Activated CD4-positive, alpha-beta T cell treated with anti-CD3 and anti-CD28 coated beads, Interleukin-2, amount 10 ng/mL, durations not matched to agents 24 days and 14 days (primary cell): ENCODE measurements around the gene CCDC191. TPM values are rescaled to one million over a fixed set of nuclear protein-coding genes. Genes with fewer than 3 reads are reported as not detected.

Source experiments
- DNase-seq: peaks from one replicate; pipeline ENCODE4 v3.0.0; 2022
- H3K27ac Mint-ChIP-seq: one replicate; pipeline ENCODE4 v1.8.0; 2022; ENCODE audit warnings: mild to moderate bottlenecking, mixed read lengths
- H3K27me3 Mint-ChIP-seq: one replicate; pipeline ENCODE4 v1.8.0; 2022; ENCODE audit warnings: mixed read lengths
- H3K36me3 Mint-ChIP-seq: one replicate; pipeline ENCODE4 v1.8.0; 2022; ENCODE audit warnings: low read depth, mild to moderate bottlenecking, mixed read lengths
- H3K4me1 Mint-ChIP-seq: one replicate; pipeline ENCODE4 v1.8.0; 2021; ENCODE audit warnings: mixed read lengths
- H3K4me3 Mint-ChIP-seq: one replicate; pipeline ENCODE4 v1.8.0; 2022; ENCODE audit warnings: mild to moderate bottlenecking, moderate library complexity, mixed read lengths
- H3K9me3 Mint-ChIP-seq: one replicate; pipeline ENCODE4 v1.8.0; 2021; ENCODE audit warnings: mixed read lengths
- intact Hi-C: fragments of 100-400 bp; cut with micrococcal nuclease; formaldehyde crosslinking; loops from one replicate; pipeline ENCODE4 v1.15.1; 2023
- total RNA-seq: library from RNA; stranded (reverse); gene quantifications from 2 replicates; pipeline ENCODE4 v1.2.3, GENCODE V29; 2022

Gene CCDC191
- total RNA-seq, 1 donor from 2014 or later, result 1.7 TPM

GRCh38 chr3:113979916-113980315 lies 76.4 kb downstream of the CCDC191 start:
- Mint-ChIP-seq H3K9me3 (peaks cover under 1% of the 10 kb centered on the region), H3K27me3 (no peaks in the 10 kb centered on the region), H3K4me1 (no peaks in the 10 kb centered on the region), H3K4me3 (no peak overlapping the region), H3K27ac (no peak overlapping the region), H3K36me3 (no peaks in the 10 kb centered on the region)
- intact Hi-C loops, result no loop called here
- no peak for DNase-seq

DNA sequence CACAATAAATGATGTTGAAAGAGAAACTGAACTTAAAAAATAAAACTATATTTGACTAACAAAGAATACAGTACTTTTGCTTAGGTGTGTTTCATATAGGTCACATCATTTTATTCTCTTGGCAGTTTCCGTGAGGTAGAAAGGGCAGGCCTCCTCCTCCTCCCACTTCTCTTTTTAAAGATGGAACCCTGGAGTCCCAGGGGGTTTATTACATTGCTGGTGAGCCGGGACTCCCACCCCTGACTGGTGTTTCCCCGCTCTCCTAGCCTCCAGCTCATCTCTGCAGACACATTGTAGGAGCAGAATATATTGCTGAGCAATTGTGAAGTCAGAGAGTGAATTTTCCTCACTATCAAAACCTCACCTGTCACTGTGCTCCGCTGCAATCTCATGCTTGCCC lies 78.5 kb downstream of the CCDC191 start:
- Mint-ChIP-seq H3K4me1 (no peaks in the 10 kb centered on the region), H3K4me3 (no peak overlapping the region), H3K36me3 (peaks cover 6% of the 10 kb centered on the region), H3K27ac (no peak overlapping the region), H3K9me3 (peaks cover 10% of the 10 kb centered on the region), H3K27me3 (no peaks in the 10 kb centered on the region)
- intact Hi-C loops, result no loop called here
- DNase-seq, result no peak

DNA sequence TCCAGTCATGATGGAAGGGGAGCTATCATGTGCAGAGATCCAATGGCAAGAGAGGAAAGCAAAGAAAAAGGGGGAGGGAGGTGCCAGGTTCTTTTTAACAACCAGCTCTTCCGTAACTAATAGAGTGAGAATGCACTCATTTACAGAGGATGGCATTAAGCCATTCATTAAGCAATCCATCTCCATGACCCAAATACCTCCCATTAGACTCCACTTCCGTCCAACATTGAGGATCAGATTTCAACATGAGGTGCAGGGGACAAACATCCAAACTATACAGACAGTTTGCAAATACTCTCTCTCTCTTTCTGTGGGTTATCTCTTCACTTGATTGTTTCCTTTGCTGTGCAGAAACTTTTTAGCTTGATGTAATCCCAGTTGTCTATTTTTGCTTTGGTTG lies 87.3 kb downstream of the CCDC191 start:
- Mint-ChIP-seq H3K27ac (no peak overlapping the region), H3K4me1 (no peaks in the 10 kb centered on the region), H3K36me3 (peaks cover 2% of the 10 kb centered on the region), H3K9me3 (peaks cover 14% of the 10 kb centered on the region), H3K27me3 (peaks cover 2% of the 10 kb centered on the region), H3K4me3 (no peak overlapping the region)
- no peak for DNase-seq
- intact Hi-C loops, result no loop called here

- Mint-ChIP-seq H3K9me3 (no peaks in the 10 kb centered on the region), H3K4me1 (no peaks in the 10 kb centered on the region), H3K27ac (no peak overlapping the region), H3K27me3 (peaks cover 2% of the 10 kb centered on the region), H3K4me3 (no peak overlapping the region), H3K36me3 (no peaks in the 10 kb centered on the region)
- DNase-seq, result no peak
- intact Hi-C loops, result no loop called here
Observed at GRCh38 chr3:113966172-113966571, 90.2 kb downstream of the CCDC191 start.

DNA sequence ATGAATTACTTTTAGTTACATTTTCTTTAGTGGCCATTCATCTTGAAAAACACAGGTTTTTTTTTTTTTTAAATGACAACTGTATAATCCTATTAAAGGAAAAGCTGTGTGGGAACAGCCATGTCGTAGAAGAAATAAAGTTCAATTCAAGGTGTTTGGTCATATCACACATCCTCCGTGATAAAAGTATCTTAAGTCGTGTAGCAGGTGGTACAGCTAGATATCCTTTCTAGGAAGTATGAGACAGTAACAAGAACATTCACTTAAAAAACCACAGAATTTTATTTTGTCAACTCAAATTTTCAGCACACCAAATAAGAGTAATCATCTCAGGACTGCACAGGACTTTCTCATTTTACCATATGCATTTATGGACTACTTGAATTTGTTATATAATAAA lies 92.4 kb downstream of the CCDC191 start:
- no peak overlapping the region for H3K27ac Mint-ChIP-seq
- intact Hi-C loops, result no loop called here
- no peak overlapping the region for H3K4me3 Mint-ChIP-seq
- no peaks in the 10 kb centered on the region for H3K4me1 Mint-ChIP-seq
- H3K36me3 Mint-ChIP-seq, result no peaks in the 10 kb centered on the region
- no peaks in the 10 kb centered on the region for H3K27me3 Mint-ChIP-seq
- DNase-seq, result no peak
- H3K9me3 Mint-ChIP-seq, result no peaks in the 10 kb centered on the region

GRCh38 chr3:113954091-113954685 lies 102.1 kb downstream of the CCDC191 start:
- Mint-ChIP-seq H3K27me3 (peaks cover 19% of the 10 kb centered on the region), H3K9me3 (no peaks in the 10 kb centered on the region), H3K27ac (no peak overlapping the region), H3K4me1 (peaks cover 9% of the 10 kb centered on the region), H3K4me3 (no peak overlapping the region), H3K36me3 (no peaks in the 10 kb centered on the region)
- intact Hi-C loops, result no loop called here
- DNase-seq, result no peak

DNA sequence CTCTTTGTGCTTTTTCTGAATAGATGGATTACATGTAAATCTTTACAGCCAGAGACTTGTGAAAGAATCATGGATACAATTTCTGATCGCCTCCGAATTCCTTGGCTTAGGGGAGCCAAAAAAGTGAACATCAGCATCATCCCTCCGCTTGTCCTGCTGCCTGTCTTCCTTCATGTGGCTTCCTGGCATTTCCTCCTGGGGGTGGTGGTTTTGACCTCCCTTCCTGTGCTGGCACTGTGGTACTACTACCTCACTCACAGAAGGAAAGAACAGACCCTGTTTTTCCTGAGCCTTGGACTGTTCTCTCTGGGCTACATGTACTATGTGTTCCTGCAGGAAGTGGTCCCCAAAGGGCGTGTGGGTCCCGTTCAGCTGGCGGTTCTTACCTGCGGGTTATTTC lies 102.6 kb downstream of the CCDC191 start:
- no peaks in the 10 kb centered on the region for H3K36me3 Mint-ChIP-seq
- no peak overlapping the region for H3K4me3 Mint-ChIP-seq
- H3K27ac Mint-ChIP-seq, result no peak overlapping the region
- peaks cover 13% of the 10 kb centered on the region for H3K4me1 Mint-ChIP-seq
- no peak for DNase-seq
- H3K9me3 Mint-ChIP-seq, result no peaks in the 10 kb centered on the region
- intact Hi-C loops, result no loop called here
- H3K27me3 Mint-ChIP-seq, result peaks cover 24% of the 10 kb centered on the region

DNA sequence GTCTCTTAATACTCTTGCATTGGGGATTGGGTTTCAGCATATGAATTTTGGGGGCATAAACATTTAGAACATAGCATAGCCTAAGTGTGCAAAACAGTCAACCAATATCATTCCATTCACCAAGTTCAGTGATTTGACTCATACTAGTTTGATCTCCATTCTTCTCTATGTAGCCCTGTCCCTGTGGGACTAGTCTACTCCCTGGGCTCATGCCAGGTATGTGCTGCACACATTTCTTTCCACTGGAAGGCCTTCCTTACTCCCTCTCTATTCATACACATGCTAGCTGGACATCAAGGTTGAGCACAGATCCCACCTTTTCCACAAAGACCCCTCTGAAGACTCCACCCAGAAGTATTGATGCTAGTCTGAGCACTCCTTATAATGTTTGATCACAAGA lies 103.4 kb downstream of the CCDC191 start:
- Mint-ChIP-seq H3K9me3 (no peaks in the 10 kb centered on the region), H3K4me3 (no peak overlapping the region), H3K36me3 (no peaks in the 10 kb centered on the region), H3K27me3 (peaks cover 26% of the 10 kb centered on the region), H3K27ac (no peak overlapping the region), H3K4me1 (peaks cover 14% of the 10 kb centered on the region)
- intact Hi-C loops, result no loop called here
- no peak for DNase-seq

DNA sequence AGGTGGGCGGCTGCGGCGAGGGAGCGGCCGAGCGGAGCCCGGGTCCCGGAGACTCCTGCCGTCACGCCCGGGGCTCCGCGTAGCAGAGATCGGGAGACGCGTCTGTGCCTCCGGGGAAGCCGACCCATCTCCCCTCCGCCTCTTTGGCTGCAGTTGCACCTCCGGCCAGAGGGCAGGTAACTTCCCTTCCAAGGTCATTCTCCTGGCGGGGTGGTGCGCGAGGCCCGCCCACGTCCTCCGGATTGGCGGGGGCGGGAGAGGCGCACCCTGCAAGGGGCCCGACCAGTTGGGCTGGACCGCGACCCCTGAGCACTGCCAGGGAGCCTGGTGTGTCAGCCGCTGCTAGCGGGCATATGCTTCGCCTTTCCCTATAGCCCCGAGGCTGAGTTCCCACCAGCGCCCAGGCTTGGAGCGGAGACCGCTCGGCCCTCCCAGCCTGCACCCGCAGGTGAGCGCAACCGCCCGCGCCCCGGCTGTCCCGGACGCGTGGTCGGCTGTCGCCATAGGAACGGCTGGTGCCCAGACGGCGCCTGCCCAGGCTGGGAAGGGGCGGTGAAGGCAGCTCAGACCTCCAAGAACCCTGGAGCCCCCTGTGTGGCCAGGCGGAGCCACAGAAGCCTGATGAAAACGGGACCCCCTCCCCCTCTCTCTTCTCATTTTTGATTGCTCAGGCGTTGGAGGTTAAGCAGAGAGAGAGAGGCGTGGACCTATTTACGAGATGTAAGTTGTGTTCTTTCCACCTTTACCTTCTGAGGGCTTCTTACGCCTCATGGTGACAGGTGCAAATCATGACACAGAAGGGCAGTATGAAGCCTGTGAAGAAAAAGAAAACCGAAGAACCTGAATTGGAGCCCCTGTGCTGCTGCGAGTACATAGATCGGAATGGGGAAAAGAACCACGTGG lies 108.1 kb downstream of the CCDC191 start:
- Mint-ChIP-seq H3K4me1 (peaks cover 11% of the 10 kb centered on the region), H3K9me3 (no peaks in the 10 kb centered on the region), H3K27ac (peak overlapping the region; percentile 50), H3K4me3 (peak overlapping the region; percentile 64), H3K36me3 (no peaks in the 10 kb centered on the region), H3K27me3 (peaks cover 58% of the 10 kb centered on the region)
- intact Hi-C loops, result loop anchor here (1.0 to 5.0 kb wide), 2 partner anchors 108 to 201 kb away; partner anchors contain the start of genes ATP6V1A, CCDC191, NAA50 and QTRT2
- peak; percentile 76 for DNase-seq

- Mint-ChIP-seq H3K4me1 (peaks cover 10% of the 10 kb centered on the region), H3K9me3 (no peaks in the 10 kb centered on the region), H3K36me3 (no peaks in the 10 kb centered on the region), H3K27ac (peak within 1 kb of the TSS; percentile 57), H3K27me3 (peaks cover 61% of the 10 kb centered on the region), H3K4me3 (peak within 1 kb of the TSS; percentile 82)
- intact Hi-C loops, result loop anchor here (1.0 to 5.0 kb wide), 3 partner anchors 109 to 200 kb away; partner anchors contain the start of genes ATP6V1A, CCDC191, GRAMD1C and NAA50
- peak; percentile 93 for DNase-seq
Observed at GRCh38 chr3:113947372-113948014, 108.8 kb downstream of the CCDC191 start, which contains the start of gene ZDHHC23. Gene ZDHHC23 (plus strand): TSS chr3:113948013. CDS start chr3:113948803, 790 bp downstream.

- DNase-seq, result no peak
- Mint-ChIP-seq H3K36me3 (no peaks in the 10 kb centered on the region), H3K27me3 (peaks cover 60% of the 10 kb centered on the region), H3K9me3 (no peaks in the 10 kb centered on the region), H3K27ac (no peak overlapping the region), H3K4me3 (peak overlapping the region; percentile 82), H3K4me1 (peaks cover 10% of the 10 kb centered on the region)
- intact Hi-C loops, result loop anchor here (1.0 to 5.0 kb wide), 2 partner anchors 109 to 200 kb away; partner anchors contain the start of genes ATP6V1A, GRAMD1C and NAA50
Observed at GRCh38 chr3:113946831-113947230, 109.5 kb downstream of the CCDC191 start.

- Mint-ChIP-seq H3K4me3 (no peak overlapping the region), H3K4me1 (no peaks in the 10 kb centered on the region), H3K27ac (no peak overlapping the region), H3K9me3 (peaks cover 27% of the 10 kb centered on the region), H3K27me3 (peaks cover 11% of the 10 kb centered on the region), H3K36me3 (no peaks in the 10 kb centered on the region)
- DNase-seq, result no peak
- intact Hi-C loops, result no loop called here
Observed at GRCh38 chr3:113927556-113927955, 128.8 kb downstream of the CCDC191 start.

DNA sequence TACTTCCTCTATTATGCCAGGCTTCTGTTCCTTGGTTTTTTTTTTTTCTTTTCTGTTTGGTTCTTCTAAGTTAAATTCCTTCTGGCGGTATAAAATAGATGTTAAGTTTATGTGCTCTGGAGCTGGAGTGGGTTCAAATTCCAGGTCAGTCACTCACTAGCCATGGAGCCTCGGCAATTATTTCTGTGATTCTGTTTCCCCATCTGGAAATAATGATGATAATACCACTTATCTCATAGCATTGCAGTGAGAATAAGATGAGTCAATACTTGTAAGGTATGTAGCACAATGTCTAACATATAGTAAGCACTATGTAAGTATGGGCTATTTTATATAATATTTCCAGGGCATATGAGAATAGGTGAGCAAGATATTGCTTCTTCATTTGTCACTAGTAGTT lies 141.7 kb downstream of the CCDC191 start:
- intact Hi-C loops, result no loop called here
- Mint-ChIP-seq H3K9me3 (no peaks in the 10 kb centered on the region), H3K27ac (no peak overlapping the region), H3K27me3 (peaks cover 12% of the 10 kb centered on the region), H3K36me3 (no peaks in the 10 kb centered on the region), H3K4me3 (no peak overlapping the region), H3K4me1 (peaks cover 3% of the 10 kb centered on the region)
- DNase-seq, result no peak
